K562 (cell line): ENCODE results near the gene ZC3H18. TPM values are rescaled to one million over a fixed set of nuclear protein-coding genes. Genes with fewer than 3 reads are reported as not detected.

ENCODE experiments used
- BRF1 ChIP-seq: IDR thresholded peaks from 3 replicates; pipeline ENCODE4 v1.6.1; 2011; ENCODE audit warnings: borderline replicate concordance, mild to moderate bottlenecking; ENCODE audit not compliant: insufficient read length; ENCODE audit errors: extremely low read depth
- CAMTA2 ChIP-seq: fragments of 250-450 bp; sonication (Bioruptor Pico); conservative IDR thresholded peaks from 2 replicates; pipeline ENCODE4 v1.5.1; 2022
- FOXK1 ChIP-seq: sonication (generic); formaldehyde crosslinking; IDR thresholded peaks from 2 replicates; pipeline ENCODE4 v1.8.0; 2022; ENCODE audit warnings: missing genetic modification reagents, mild to moderate bottlenecking, borderline replicate concordance
- ILK ChIP-seq: fragments of 450-650 bp; IDR thresholded peaks from 2 replicates; pipeline ENCODE4 v1.6.1; 2016; ENCODE audit warnings: missing genetic modification characterization, low read depth, mild to moderate bottlenecking, missing compliant biosample characterization, moderate library complexity, borderline replicate concordance
- JUNB ChIP-seq: fragments of 450-650 bp; formaldehyde crosslinking; conservative IDR thresholded peaks from 2 replicates; pipeline ENCODE4 v1.4.0; 2020; ENCODE audit warnings: mild to moderate bottlenecking
- KHSRP ChIP-seq: fragments of 450-650 bp; IDR thresholded peaks from 2 replicates; pipeline ENCODE4 v1.6.1; 2017
- LARP7 ChIP-seq: fragments of 450-650 bp; IDR thresholded peaks from 2 replicates; pipeline ENCODE4 v1.6.1; 2016
- NCOA4 ChIP-seq: fragments of 450-650 bp; IDR thresholded peaks from 2 replicates; pipeline ENCODE4 v1.6.1; 2018; ENCODE audit warnings: mild to moderate bottlenecking; ENCODE audit not compliant: partially characterized antibody
- NR1H2 ChIP-seq: sonication (generic); formaldehyde crosslinking; IDR thresholded peaks from 2 replicates; pipeline ENCODE4 v1.4.0; 2020; ENCODE audit warnings: mild to moderate bottlenecking, missing genetic modification reagents
- PTTG1 ChIP-seq: fragments of 450-650 bp; IDR thresholded peaks from 2 replicates; pipeline ENCODE4 v1.6.1; 2016; ENCODE audit warnings: low read depth, mild to moderate bottlenecking, missing genetic modification characterization, missing compliant biosample characterization
- RCOR1 ChIP-seq, 2 experiments: IDR thresholded peaks; 2 replicates each; pipeline ENCODE4 v1.6.1; 2012; ENCODE audit warnings: low read depth in 2 of 2, low read length in 2 of 2, borderline replicate concordance in 1 of 2, improper control_type of control experiment in 1 of 2
- SLC30A9 ChIP-seq: fragments of 250-450 bp; sonication (Bioruptor Pico); IDR thresholded peaks from 2 replicates; pipeline ENCODE4 v1.8.0; 2022; ENCODE audit warnings: mild to moderate bottlenecking, moderate library complexity
- SRSF1 ChIP-seq: fragments of 200-400 bp; formaldehyde crosslinking; IDR thresholded peaks from 2 replicates; pipeline ENCODE4 v1.6.1; 2017; ENCODE audit warnings: mild to moderate bottlenecking, low read depth, low read length, moderate library complexity
- TCF7L2 ChIP-seq: fragments of 150-350 bp; IDR thresholded peaks from 2 replicates; pipeline ENCODE4 v1.6.1; 2016; ENCODE audit warnings: low read depth, mild to moderate bottlenecking, low read length, moderate library complexity
- XRCC5 ChIP-seq: fragments of 200-400 bp; formaldehyde crosslinking; IDR thresholded peaks from 2 replicates; pipeline ENCODE4 v1.6.1; 2017; ENCODE audit warnings: low read depth, mild to moderate bottlenecking, low read length
- ZNF165 ChIP-seq: fragments of 250-450 bp; sonication (Bioruptor Pico); IDR thresholded peaks from 2 replicates; pipeline ENCODE4 v1.4.0; 2020; ENCODE audit warnings: borderline replicate concordance
- ZNF316 ChIP-seq: fragments of 450-650 bp; IDR thresholded peaks from 2 replicates; pipeline ENCODE4 v1.6.1; 2016
- ZNF324 ChIP-seq: fragments of 250-450 bp; sonication (Bioruptor Pico); IDR thresholded peaks from 2 replicates; pipeline ENCODE4 v1.4.0; 2020; ENCODE audit warnings: mild to moderate bottlenecking
- polyA plus RNA-seq, 8 experiments: library from polyadenylated mRNA; depleted of rRNA in 4 of 8; stranded (reverse) in 5 of 8; unstranded in 3 of 8; fragments of >200 nt; fragmentation: Nextera tagmentation in 2 of 8; fragmentation: Illumina TruSeq in 1 of 8; extraction: Ambion mirVana in 2 of 8; extraction: Trizol in 1 of 8; gene quantifications; 2 replicates each; pipeline versions ENCODE4 v1.2.1 to v1.2.3, GENCODE V29; 2011 to 2014; ENCODE audit warnings: inconsistent platforms in 1 of 8, missing spikeins in 1 of 8
- total RNA-seq, 7 experiments: library from RNA; depleted of rRNA in 6 of 7; stranded (reverse); fragments of >200 nt in 6 of 7; fragmentation: Illumina TruSeq in 2 of 7; extraction: Trizol in 2 of 7; gene quantifications; 2 replicates each; pipeline versions ENCODE4 v1.2.1 to v1.2.3, GENCODE V29; 2011 to 2021; ENCODE audit warnings: low replicate concordance in 1 of 7
- TF ChIP-seq, protein P1 (sequence below): fragments of 250-450 bp; sonication (Bioruptor Pico); IDR thresholded peaks from 2 replicates; pipeline ENCODE4 v1.4.0; 2020
- TF ChIP-seq, protein P2 (sequence below): sonication (generic); formaldehyde crosslinking; IDR thresholded peaks from 2 replicates; pipeline ENCODE4 v1.8.1; 2023; ENCODE audit warnings: mild to moderate bottlenecking, missing genetic modification reagents
- TF ChIP-seq, protein P3 (sequence below): fragments of 250-450 bp; sonication (Bioruptor Pico); IDR thresholded peaks from 2 replicates; pipeline ENCODE4 v1.8.0; 2022; ENCODE audit warnings: moderate library complexity, mild to moderate bottlenecking, inconsistent platforms
- TF ChIP-seq, protein P4 (sequence below): fragments of 450-650 bp; formaldehyde crosslinking; conservative IDR thresholded peaks from 2 replicates; pipeline ENCODE4 v1.4.0; 2022; ENCODE audit warnings: mild to moderate bottlenecking, missing genetic modification characterization

ZC3H18 gene
- total and polyA plus RNA-seq, 9 of the 15 experiments (the other 6 are each of a cell fraction or from before 2014, with no cell fraction given), result 1.7 to 88.7 (median 26.9) TPM

DNA sequence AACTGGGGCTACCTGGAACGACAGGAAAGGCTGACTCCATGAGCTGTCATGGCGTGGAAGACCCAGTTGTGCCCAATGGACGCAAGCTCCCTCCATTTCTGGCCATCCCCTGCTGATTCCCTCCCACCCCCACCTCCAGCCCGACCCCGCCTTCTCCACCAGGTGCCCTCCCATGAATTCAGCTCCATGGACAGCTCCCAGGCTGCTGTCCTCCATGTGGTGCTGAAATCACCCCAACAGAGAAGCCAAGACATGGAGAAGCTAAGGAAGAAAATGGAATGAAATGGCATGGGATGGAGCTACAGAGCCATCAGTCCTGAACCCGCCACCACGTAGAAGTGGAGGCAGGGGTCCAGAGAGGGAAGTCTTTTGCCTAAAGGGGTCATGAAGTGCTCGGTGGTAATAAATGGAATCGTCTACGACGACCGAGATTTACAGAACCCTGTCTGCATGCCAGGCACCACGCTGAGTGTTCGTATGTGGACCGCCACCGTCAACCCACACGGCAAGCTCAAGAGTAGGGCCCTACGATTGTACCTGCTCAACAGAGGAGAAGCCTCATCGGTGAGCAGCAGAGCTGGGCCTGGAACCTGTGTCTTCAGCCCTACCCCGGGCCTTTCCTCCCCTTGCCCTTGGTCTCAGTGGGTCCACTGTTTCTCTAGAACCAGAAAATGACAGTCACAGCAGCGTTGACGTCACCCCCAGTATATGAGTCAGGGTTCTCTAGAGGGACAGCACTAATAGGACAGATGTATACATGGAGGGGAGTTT, 9.3 kb upstream of the ZC3H18 start (continued):
- TF ChIP-seq, protein P1, sequence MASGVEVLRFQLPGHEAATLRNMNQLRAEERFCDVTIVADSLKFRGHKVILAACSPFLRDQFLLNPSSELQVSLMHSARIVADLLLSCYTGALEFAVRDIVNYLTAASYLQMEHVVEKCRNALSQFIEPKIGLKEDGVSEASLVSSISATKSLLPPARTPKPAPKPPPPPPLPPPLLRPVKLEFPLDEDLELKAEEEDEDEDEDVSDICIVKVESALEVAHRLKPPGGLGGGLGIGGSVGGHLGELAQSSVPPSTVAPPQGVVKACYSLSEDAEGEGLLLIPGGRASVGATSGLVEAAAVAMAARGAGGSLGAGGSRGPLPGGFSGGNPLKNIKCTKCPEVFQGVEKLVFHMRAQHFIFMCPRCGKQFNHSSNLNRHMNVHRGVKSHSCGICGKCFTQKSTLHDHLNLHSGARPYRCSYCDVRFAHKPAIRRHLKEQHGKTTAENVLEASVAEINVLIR (CRISPR knock-in tag), result no peak
- TF ChIP-seq PTTG1 (no peak), SRSF1 (no peak), TCF7L2 (no peak), SLC30A9 (CRISPR knock-in tag) (no peak), ILK (tag) (no peak), RCOR1 (IDR thresholded peaks at IDR 0.05; ENCODE audit: borderline replicate concordance in 1 of 2, low read depth in 2 of 2, low read length in 2 of 2) (peak in 1 of 2 experiments; percentile 97; a peak in 2 of 4 replicates), CAMTA2 (CRISPR knock-in tag) (no peak), FOXK1 (CRISPR knock-in tag) (peak; percentile 99), KHSRP (no peak), XRCC5 (no peak), ZNF165 (CRISPR knock-in tag) (no peak), JUNB (CRISPR knock-in tag) (0 out of 2 replicates have a peak, but pooled peaks have one; percentile 38), NCOA4 (no peak), NR1H2 (CRISPR knock-in tag) (peak; percentile 98), ZNF316 (no peak), LARP7 (no peak), ZNF324 (CRISPR knock-in tag) (no peak), BRF1 (no peak)
- TF ChIP-seq, protein P2, sequence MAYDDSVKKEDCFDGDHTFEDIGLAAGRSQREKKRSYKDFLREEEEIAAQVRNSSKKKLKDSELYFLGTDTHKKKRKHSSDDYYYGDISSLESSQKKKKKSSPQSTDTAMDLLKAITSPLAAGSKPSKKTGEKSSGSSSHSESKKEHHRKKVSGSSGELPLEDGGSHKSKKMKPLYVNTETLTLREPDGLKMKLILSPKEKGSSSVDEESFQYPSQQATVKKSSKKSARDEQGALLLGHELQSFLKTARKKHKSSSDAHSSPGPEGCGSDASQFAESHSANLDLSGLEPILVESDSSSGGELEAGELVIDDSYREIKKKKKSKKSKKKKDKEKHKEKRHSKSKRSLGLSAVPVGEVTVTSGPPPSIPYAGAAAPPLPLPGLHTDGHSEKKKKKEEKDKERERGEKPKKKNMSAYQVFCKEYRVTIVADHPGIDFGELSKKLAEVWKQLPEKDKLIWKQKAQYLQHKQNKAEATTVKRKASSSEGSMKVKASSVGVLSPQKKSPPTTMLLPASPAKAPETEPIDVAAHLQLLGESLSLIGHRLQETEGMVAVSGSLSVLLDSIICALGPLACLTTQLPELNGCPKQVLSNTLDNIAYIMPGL (CRISPR knock-in tag), result peak; percentile 98
- TF ChIP-seq, protein P3, sequence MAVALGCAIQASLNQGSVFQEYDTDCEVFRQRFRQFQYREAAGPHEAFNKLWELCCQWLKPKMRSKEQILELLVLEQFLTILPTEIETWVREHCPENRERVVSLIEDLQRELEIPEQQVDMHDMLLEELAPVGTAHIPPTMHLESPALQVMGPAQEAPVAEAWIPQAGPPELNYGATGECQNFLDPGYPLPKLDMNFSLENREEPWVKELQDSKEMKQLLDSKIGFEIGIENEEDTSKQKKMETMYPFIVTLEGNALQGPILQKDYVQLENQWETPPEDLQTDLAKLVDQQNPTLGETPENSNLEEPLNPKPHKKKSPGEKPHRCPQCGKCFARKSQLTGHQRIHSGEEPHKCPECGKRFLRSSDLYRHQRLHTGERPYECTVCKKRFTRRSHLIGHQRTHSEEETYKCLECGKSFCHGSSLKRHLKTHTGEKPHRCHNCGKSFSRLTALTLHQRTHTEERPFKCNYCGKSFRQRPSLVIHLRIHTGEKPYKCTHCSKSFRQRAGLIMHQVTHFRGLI (CRISPR knock-in tag), result no peak
- TF ChIP-seq, protein P4, sequence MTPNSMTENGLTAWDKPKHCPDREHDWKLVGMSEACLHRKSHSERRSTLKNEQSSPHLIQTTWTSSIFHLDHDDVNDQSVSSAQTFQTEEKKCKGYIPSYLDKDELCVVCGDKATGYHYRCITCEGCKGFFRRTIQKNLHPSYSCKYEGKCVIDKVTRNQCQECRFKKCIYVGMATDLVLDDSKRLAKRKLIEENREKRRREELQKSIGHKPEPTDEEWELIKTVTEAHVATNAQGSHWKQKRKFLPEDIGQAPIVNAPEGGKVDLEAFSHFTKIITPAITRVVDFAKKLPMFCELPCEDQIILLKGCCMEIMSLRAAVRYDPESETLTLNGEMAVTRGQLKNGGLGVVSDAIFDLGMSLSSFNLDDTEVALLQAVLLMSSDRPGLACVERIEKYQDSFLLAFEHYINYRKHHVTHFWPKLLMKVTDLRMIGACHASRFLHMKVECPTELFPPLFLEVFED (CRISPR knock-in tag), result no peak; the same call in 1 of the 2 replicates
